Mucosa of descending colon (tissue), 3 donors: ENCODE data around the gene ST8SIA5. TPM values are rescaled to one million over a fixed set of nuclear protein-coding genes. Genes with fewer than 3 reads are reported as not detected.

Experiments used
- ATAC-seq: fragments of 200-7000 bp; cut with Tn5 transposase; one replicate; pipeline ENCODE4 v1.9.1; 2020; ENCODE audit warnings: mild to moderate bottlenecking, moderate library complexity
- DNase-seq, 3 donors: peaks; one replicate each; pipeline ENCODE4 v3.0.0-alpha.2; 2020
- H3K36me3 ChIP-seq: fragments of 200-600 bp; one replicate; pipeline ENCODE4 v1.8.0; 2021; ENCODE audit warnings: low read depth, mild to moderate bottlenecking
- H3K4me1 ChIP-seq: fragments of 200-600 bp; one replicate; pipeline ENCODE4 v1.8.0; 2021; ENCODE audit warnings: low read depth, mild to moderate bottlenecking
- H3K4me3 ChIP-seq: fragments of 200-600 bp; one replicate; pipeline ENCODE4 v1.8.0; 2021; ENCODE audit warnings: mild to moderate bottlenecking
- H3K9me3 ChIP-seq: fragments of 200-600 bp; one replicate; pipeline ENCODE4 v1.8.0; 2021; ENCODE audit warnings: mild to moderate bottlenecking
- CTCF ChIP-seq: fragments of 200-600 bp; IDR thresholded peaks from one replicate; pipeline ENCODE4 v1.8.0; 2022; ENCODE audit warnings: antibody characterized with exemption, mild to moderate bottlenecking
- intact Hi-C, 2 donors: fragments of 100-400 bp; cut with DNase I in 1 of 2; cut with micrococcal nuclease in 1 of 2; formaldehyde crosslinking; loops; one replicate each; pipeline versions ENCODE4 v1.11.0 to v1.11.1; 2022; cut with DNase I, micrococcal nuclease
- total RNA-seq, 3 donors: library from RNA; stranded (reverse); fragmentation: NEBNext Ultra II Directional in 2 of 3; extraction: Animal tissue kit (Norgen Biotek cat#: 25700) in 2 of 3; gene quantifications; one replicate each; pipeline versions ENCODE4 v1.2.1 to v1.2.4, GENCODE V29; 2021 to 2023
- donor health status: DM: no; HTN: no; CAD: no; lungs with moderate emphysema.
- donor health status: DM: no; HTN: no; CAD: no.
- donor health status: DM: no; HTN: yes; CAD: no.

ST8SIA5 gene
- total RNA-seq, 3 donors from 2014 or later, result 0.20 to 0.66 (median 0.24) TPM

DNA sequence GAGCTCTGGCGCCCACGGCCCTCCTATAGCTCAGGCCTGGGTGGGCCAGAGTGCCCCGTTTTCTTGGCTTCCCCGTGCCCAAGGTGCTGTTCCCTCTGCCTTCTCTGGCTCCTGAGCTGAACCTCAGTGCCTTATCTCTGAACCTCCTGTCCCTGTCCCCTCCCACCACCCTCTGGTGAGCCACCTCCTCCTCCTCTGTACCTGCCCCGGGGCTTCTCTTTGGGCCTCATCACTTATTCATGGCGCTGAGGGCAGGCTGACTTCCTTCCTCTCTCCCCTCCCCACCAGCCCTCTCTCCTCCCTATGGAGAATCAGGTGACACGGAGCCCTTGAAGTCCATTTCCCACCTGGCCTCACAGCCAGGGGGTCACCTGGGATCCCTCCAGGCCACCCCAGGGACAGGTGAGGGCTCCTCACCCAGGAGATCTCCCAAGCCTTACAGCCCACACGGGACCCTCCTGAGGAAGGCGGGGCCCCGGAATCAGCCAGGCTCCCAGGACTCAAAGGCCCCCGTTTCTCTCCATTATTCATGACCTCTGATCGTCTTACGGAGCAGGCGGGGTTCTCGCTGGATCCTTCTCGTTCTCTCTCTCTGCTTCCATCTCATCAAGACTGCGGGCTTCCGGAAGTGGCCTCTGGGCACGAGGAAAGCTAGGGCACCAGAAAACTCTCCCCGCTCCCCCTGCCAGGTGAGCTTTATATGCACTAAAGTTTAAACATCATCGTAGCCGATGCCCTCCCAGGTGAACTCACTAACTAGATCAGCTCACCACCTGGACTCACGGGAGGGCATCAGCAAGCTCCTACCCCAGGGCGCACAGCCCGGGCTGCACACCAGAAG is 99.5 kb downstream of the ST8SIA5 start, which contains the start of gene LOXHD1:
Gene LOXHD1, minus strand, starts transcription at position 106 of the 841 bp plus-strand sequence. CDS start 187 bp downstream, outside the sequence.
- Histone ChIP-seq H3K36me3 (no peaks in the 10 kb centered on the region), H3K4me1 (no peaks in the 10 kb centered on the region), H3K4me3 (no peak within 1 kb of the TSS), H3K9me3 (no peaks in the 10 kb centered on the region)
- intact Hi-C loops, result loop anchor here (5.0 kb wide), 3 partner anchors 375 to 510 kb away; a partner anchor contains a TSS
- no peak for TF ChIP-seq CTCF
- DNase-seq, result no peak
- no peak for ATAC-seq

GRCh38 chr18:46656326-46657114 is 100.3 kb downstream of the ST8SIA5 start:
- ATAC-seq, result no peak
- intact Hi-C loops, result loop anchor here (5.0 kb wide), 3 partner anchors 374 to 509 kb away; a partner anchor contains a TSS
- TF ChIP-seq CTCF, result no peak

DNA sequence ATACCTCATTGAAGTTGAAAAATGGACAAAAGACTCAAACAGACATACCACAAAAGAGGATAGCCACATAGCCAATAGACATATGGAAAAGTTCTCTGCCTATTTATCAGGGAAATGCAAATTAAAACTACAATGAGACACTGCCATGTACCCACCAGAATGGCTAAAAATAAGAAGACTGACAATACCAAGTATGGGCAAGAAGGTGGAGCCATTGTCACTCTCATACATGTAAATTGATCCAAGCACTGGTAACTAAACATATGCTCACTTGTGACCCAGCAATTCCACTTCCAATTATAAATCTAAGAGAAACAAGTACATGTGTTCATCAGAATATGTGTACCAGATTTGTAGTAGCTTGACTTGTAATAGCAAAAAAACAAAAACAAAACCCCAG is 104.5 kb downstream of the ST8SIA5 start:
- no peak overlapping the region for H3K4me3 ChIP-seq
- H3K4me1 ChIP-seq, result no peaks in the 10 kb centered on the region
- no peaks in the 10 kb centered on the region for H3K36me3 ChIP-seq
- DNase-seq (no peak), ATAC-seq (no peak)
- no peaks in the 10 kb centered on the region for H3K9me3 ChIP-seq
- intact Hi-C loops, result no loop called here
- TF ChIP-seq CTCF, result no peak

More at GRCh38 chr18:46656326-46657114, 100.3 kb downstream of the ST8SIA5 start:
- Histone ChIP-seq H3K36me3 (no peaks in the 10 kb centered on the region), H3K9me3 (no peaks in the 10 kb centered on the region), H3K4me1 (no peaks in the 10 kb centered on the region), H3K4me3 (no peak overlapping the region)
- no peak for DNase-seq

DNA sequence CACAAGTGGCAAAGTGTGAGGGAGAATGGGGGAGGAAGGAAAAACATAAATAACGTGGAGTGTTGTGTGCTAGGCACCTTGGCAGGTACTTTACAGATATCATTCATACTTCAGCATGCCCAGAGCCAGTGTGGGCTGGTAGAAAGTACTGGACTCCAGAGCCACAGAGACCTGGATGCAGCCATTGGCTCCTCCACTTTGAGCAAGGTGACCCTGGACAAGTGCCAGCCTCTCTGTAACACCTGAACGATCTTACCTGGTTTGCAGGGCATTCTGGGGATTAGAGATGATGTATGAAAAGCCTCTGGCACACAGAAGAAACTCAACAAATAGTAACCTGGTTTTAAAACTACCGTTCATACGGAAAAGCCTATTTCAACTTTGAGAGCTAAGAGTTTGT is 106.2 kb downstream of the ST8SIA5 start:
- Histone ChIP-seq H3K36me3 (no peaks in the 10 kb centered on the region), H3K4me3 (no peak overlapping the region), H3K9me3 (no peaks in the 10 kb centered on the region), H3K4me1 (no peaks in the 10 kb centered on the region)
- ATAC-seq, result no peak
- intact Hi-C loops, result no loop called here
- no peak for DNase-seq
- TF ChIP-seq CTCF, result no peak

DNA sequence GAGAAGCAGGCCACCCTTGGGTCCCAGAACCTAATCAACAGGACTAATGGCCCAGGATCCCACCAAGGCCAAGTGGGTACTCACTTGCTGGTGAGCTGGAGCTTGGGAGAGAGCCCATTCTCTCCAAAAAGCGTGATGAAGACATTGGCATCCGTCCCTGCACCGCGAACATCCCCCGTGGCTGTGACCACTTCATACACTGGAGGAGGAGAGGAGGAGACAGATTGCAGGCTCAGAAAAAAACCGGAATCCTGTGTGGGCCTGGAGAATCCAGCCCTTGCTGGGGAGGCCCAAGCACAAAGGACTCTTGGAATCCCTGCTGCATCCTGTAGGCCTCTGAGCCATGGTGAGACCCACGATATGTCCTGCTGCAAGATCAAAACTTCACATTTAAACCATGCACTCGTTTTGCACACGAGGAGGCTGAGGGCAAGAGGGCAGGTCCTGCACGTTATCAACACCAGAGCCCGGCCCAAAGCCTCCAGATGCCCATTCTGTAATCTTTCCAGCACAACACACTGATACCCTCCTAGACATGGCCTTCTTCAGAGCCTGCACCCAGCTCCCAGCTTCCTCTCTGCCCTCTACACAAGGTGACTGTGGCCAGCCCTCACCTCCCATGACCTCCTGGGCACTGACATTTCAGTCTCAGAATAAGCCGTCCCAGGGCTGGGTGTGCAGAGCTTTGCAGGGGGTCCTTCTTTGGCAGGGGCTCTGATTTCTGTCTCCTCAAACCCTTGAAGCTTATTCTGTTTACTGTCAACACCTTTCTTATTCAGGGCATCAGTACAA is 107.6 kb downstream of the ST8SIA5 start:
- intact Hi-C loops, result loop anchor here in 1 of 2 donors (10.0 kb wide), 1 partner anchor 494 kb away; no protein-coding TSS in a partner anchor
- H3K4me3 ChIP-seq, result no peak overlapping the region
- TF ChIP-seq CTCF, result no peak
- H3K9me3 ChIP-seq, result no peaks in the 10 kb centered on the region
- H3K4me1 ChIP-seq, result no peaks in the 10 kb centered on the region
- DNase-seq (no peak), ATAC-seq (no peak)
- H3K36me3 ChIP-seq, result no peaks in the 10 kb centered on the region
